ENCODE results near the gene IFNGR1. TPM values are rescaled to one million over a fixed set of nuclear protein-coding genes. Genes with fewer than 3 reads are reported as not detected.
"Not testable (repeated sequence)": the region's sequence is repeated elsewhere in the genome, so short reads cannot be mapped to it uniquely, and the experiment has no call there.

Gene IFNGR1
- total and polyA plus RNA-seq, 10 of the 15 experiments (the other 5 are each of a cell fraction or from before 2014, with no cell fraction given): 89.0 to 296 (median 138) TPM

GRCh38 chr6:137207457-137207856 is 11.7 kb downstream of the IFNGR1 start:
- TF ChIP-seq, protein P1, sequence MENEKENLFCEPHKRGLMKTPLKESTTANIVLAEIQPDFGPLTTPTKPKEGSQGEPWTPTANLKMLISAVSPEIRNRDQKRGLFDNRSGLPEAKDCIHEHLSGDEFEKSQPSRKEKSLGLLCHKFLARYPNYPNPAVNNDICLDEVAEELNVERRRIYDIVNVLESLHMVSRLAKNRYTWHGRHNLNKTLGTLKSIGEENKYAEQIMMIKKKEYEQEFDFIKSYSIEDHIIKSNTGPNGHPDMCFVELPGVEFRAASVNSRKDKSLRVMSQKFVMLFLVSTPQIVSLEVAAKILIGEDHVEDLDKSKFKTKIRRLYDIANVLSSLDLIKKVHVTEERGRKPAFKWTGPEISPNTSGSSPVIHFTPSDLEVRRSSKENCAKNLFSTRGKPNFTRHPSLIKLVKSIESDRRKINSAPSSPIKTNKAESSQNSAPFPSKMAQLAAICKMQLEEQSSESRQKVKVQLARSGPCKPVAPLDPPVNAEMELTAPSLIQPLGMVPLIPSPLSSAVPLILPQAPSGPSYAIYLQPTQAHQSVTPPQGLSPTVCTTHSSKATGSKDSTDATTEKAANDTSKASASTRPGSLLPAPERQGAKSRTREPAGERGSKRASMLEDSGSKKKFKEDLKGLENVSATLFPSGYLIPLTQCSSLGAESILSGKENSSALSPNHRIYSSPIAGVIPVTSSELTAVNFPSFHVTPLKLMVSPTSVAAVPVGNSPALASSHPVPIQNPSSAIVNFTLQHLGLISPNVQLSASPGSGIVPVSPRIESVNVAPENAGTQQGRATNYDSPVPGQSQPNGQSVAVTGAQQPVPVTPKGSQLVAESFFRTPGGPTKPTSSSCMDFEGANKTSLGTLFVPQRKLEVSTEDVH (IDR thresholded peaks at IDR 0.05; ENCODE audit: low read depth, partially characterized antibody): peak; percentile 41
- TF ChIP-seq ZBTB33 (IDR thresholded peaks at IDR 0.05): peak; percentile 78; the same call in 1 of the 2 replicates

More at GRCh38 chr6:137207457-137207856, 11.7 kb downstream of the IFNGR1 start:
- FAIRE-seq; H4K20me1 ChIP-seq (ENCODE audit: control insufficient read depth, insufficient read depth); H2AFZ ChIP-seq (ENCODE audit: control insufficient read depth, low read depth, low read length); CTCF ChIA-PET; SMC1A ChIA-PET (ENCODE audit: uncharacterized antibody, unreplicated experiment); POLR2A ChIA-PET; H3K27me3 ChIP-seq (replicated peaks in 1 of 2; ENCODE audit: control insufficient read depth in 2 of 2, insufficient read depth in 2 of 2, low read length in 1 of 2); intact Hi-C loops (cut with micrococcal nuclease; ENCODE audit: unreplicated experiment); in situ Hi-C loops (cut with MboI); BruUV-seq (replicated peaks); DNase-seq (ENCODE audit: low read depth, low spot score); H3K4me1 ChIP-seq (ENCODE audit: control insufficient read depth, insufficient read depth, low read length); ATAC-seq; H3K27ac ChIP-seq (ENCODE audit: control insufficient read depth, insufficient read depth); RAD21 ChIA-PET (ENCODE audit: unreplicated experiment); H3K4me3 ChIP-seq; H3K4me2 ChIP-seq (ENCODE audit: control insufficient read depth, insufficient read depth); H3K9ac ChIP-seq (ENCODE audit: control insufficient read depth, insufficient read depth, low read length): not testable (repeated sequence)
- WGBS (ENCODE audit: insufficient coverage, insufficient replicate concordance, low lambda C conversion rate, missing lambda C conversion rate): 100% methylated on average over 3 of the region's 3 CpGs
- Histone ChIP-seq H3K79me2 (ENCODE audit: control insufficient read depth, insufficient read depth, low read length) (peaks cover 69% of the 10 kb centered on the region), H3K36me3 (ENCODE audit: control insufficient read depth in 2 of 2, insufficient read depth in 2 of 2, low read length in 1 of 2) (peaks cover 9 to 37% of the 10 kb centered on the region in 2 experiments), H3K9me3 (replicated peaks; ENCODE audit: control insufficient read depth, insufficient read depth, low read length) (peaks cover 41% of the 10 kb centered on the region)

Data from GM12878 (cell line).